Caki2 (cell line): Measurements from ENCODE around the gene MARK1. TPM values are rescaled to one million over a fixed set of nuclear protein-coding genes. Genes with fewer than 3 reads are reported as not detected.

Experiments used
- DNase-seq: peaks from one replicate; pipeline ENCODE4 v3.0.0-alpha.2; 2015; ENCODE audit warnings: low read depth
- in situ Hi-C: cut with HindIII; loops from 2 replicates; pipeline ENCODE4 v1.10.0; 2016; ENCODE audit warnings: low sequenced_read_pairs, low pct_unique_long_range_greater_than_20kb, mixed read lengths
- total RNA-seq: library from RNA; depleted of rRNA; stranded (reverse); fragments of >200 nt; shearing (Covaris generic); gene quantifications from 2 replicates; pipeline ENCODE4 v1.2.3, GENCODE V29; 2014; ENCODE audit warnings: low replicate concordance; rRNA removed

The MARK1 gene
- total RNA-seq, 1 experiment from 2014 or later: 1.1 TPM

DNA sequence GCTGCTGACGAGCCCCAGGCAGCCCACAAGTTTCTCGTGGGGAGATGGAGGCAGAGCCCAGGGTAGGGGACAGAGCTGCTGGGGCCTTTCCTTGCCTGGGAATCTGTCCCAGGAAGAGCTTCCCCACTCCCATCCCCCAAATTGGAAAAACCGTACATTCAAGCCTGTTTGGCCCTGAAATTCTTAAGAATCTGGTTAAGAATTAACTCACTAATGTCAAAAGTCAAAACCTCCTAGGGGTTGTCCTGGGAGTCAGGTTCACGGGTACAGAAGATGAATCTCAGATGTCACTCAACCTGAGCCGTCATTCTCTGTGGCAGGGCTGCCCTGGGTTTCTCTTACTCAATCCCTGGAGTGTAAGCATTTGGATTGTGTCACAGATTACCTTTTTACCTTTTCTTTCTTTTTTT is 170.7 kb downstream of the MARK1 start:
- DNase-seq: no peak
- in situ Hi-C loops: no loop called here

DNA sequence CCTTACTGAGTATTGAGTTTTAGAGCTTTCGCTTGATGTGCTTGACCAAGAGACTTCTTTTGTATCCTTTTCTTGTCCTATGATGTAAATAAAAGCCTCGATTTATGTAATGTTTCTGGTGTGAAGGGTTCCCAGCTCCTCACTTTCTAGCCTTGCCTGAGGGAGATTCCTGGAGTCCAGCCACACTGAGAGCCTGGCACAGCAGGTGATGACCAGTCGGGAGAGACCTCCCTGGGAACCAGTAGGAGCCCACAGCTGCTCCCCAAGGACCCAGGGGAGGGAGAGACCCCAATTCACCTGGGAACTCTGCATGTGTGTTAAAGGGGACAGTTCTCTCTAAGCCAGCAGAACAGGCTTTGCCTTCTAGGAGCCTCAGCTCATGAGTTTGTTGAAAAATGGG is 171.1 kb downstream of the MARK1 start:
- DNase-seq: no peak
- in situ Hi-C loops: no loop called here

DNA sequence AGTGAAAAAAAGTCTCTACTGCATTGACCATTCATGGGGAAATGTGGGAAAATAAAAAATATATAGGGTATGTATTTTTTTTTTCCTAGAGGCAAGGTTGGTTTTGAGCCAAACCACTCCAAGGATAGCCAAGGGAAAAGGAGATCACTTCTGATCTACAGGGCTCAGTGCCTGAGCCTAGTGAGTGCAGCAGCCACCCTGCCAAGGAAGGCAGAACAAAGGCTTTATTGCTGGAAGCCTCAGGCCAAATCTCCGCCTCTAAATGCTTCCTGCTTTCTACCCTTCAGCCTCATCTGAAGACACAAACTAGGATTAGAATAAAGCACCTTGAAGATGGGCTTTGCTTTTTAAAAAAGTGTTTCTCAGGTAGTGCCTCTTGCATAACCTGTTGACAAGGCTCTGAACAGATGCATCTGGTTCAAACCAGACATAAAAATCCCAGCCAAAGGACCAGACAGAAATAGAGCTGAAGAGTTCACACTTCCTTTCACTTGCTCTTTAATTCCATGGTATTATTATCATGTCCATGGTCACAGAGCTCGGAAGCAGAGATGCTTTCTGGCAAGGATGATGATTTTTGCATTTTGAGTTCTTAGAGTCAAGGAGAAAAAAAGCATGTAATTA is 172.7 kb downstream of the MARK1 start:
- no peak for DNase-seq
- in situ Hi-C loops: no loop called here

- in situ Hi-C loops: no loop called here
- DNase-seq: no peak
These were observed 174.0 kb downstream of the MARK1 start for GRCh38 chr1:220701974-220702373.

DNA sequence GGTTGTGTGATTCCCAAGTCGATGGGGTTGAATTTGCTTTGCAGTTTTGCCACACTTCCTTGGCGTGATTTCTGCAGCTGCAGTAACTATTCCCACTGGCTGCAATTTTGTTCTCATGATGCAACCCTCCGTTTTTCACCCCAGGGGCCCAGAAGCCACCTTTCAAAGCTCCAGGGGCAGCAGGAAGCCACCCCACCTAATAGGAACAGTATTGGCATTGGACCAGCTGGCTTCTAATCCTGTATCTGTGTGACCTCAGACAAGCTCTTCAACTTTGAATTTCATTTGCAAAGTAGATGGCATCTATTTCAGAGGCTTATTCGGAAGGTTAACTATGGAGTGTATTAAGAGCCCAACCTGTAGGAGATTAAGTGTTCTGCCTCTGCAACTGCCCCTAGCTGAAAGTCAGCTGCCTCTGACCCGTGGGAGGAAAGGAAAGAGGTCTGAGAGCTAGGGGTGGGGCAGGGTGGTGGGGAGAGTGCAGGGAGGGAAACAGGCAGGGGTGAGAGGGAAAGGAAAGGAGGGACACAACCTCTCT is 174.9 kb downstream of the MARK1 start:
- no peak for DNase-seq
- in situ Hi-C loops: no loop called here

DNA sequence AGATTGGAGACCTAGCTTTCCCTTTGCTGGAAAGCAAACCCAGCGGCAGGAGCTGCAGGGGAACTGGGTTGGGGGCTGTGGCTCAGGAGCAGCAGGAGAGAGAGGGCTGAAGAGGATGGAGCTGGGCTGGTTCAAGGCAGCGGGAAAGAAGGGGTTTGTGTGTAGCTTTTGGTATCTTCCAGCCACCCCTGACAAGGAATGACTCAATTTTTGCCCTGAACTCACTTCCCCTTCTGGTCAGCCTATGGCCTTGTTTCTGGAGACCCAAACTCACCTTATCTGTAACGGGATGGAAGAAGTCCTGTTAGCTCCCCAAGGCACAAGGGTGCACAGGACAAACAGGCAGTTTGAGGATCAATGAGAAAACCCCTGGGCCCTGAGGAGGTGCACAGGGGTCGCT is 175.4 kb downstream of the MARK1 start:
- no peak for DNase-seq
- in situ Hi-C loops: no loop called here

DNA sequence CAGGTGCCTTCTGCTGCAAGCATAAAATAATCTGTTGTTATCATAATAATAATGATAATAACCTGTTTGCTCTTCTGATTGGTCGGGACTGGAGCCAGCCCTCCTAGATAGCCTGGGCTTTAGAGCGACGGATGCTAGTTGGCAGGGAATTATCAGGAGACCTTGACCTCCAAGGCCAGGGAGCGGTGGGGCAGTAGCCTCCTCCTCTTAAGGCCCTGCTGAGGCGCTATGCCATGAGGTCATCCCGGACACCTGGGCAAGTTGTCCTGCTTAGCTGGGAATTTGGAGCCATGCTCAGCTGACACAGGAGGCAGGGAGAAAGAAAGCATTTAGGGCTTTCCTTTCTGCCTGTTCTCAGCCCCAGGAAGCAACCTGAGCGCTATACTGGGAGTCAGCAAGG is 177.8 kb downstream of the MARK1 start:
- in situ Hi-C loops: no loop called here
- DNase-seq: no peak

GRCh38 chr1:220706480-220706879 is 178.5 kb downstream of the MARK1 start:
- in situ Hi-C loops: no loop called here
- no peak for DNase-seq

GRCh38 chr1:220707160-220707559 is 179.2 kb downstream of the MARK1 start:
- in situ Hi-C loops: no loop called here
- no peak for DNase-seq

DNA sequence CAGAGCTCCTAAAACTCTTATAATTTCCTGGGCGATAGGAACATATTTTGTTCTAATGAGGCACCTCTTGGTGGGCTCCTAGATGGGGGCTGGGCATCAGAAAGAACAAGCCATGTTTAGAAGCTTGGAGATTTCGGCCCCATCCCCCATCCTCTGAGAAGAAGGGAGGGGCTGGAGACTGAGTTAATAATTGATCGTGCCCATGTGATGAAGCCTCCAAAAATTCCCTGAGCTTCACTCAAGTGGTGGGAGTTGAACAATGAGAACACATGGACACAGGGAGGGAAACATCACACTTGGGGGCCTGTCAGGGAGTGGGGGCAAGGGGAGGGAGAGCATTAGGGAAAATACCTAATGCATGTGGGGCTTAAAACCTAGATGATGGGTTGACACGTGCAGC is 180.3 kb downstream of the MARK1 start:
- no peak for DNase-seq
- in situ Hi-C loops: no loop called here

DNA sequence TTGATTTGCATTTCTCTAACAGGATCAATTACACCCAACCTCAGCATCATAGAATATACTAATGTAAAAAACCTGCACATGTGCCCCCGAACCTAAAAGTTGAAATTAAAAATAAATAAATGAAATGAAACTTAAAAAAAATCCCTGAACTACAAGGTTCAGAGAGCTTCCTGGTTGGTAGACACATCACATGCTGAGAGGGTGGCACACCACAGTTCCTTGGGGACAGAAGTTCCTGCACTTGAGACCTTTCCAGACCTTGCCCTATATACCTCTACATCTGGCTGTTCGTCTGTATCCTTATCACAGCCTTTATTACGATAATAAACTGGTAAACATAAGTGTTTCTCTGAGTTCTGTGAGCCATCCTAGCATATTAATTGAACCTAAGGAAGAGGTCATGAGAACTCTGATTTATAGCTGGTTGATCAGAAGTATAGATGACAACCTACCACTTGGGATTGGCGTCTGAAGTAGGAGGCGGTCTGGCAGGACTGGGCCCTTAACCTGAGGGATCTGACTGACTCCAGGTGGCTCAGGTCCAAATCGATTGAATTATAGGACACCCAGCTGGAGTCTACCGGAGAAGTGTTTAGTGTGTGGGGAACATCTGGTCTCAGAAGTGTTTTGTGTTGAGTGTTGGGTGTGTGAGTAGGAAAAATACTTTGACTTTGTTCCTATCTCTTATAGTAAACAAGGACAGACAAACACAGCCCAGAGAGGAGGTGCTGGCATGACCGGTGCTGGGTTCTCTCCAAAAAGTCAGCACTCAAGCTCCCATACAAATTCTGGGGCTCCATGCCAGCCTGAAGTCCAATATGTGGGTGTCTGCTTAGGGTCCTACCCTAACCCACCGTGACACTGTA is 181.2 kb downstream of the MARK1 start:
- in situ Hi-C loops: no loop called here

DNA sequence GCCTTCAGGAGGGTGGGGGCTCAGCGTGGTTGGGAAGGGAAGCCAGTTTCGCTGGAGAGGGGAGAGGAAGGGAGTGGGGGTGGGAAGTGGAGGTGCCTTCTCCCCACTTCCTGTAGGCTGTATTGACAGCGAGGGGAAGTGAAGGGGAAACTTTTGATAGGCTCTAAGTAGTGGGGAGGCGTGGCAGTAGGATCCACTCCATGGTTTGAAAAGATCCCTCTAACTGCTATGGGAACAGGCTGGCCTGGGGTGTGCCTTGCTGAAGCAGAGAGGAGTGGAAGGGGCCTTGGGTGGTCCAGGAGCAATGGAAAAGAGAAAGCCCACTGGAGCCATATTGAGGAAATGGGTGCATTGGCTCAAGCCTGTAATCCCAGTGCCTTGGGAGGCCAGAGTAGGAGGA is 182.4 kb downstream of the MARK1 start:
- in situ Hi-C loops: no loop called here
- DNase-seq: no peak

More for the DNA sequence above, 181.2 kb downstream of the MARK1 start:
- no peak for DNase-seq

DNA sequence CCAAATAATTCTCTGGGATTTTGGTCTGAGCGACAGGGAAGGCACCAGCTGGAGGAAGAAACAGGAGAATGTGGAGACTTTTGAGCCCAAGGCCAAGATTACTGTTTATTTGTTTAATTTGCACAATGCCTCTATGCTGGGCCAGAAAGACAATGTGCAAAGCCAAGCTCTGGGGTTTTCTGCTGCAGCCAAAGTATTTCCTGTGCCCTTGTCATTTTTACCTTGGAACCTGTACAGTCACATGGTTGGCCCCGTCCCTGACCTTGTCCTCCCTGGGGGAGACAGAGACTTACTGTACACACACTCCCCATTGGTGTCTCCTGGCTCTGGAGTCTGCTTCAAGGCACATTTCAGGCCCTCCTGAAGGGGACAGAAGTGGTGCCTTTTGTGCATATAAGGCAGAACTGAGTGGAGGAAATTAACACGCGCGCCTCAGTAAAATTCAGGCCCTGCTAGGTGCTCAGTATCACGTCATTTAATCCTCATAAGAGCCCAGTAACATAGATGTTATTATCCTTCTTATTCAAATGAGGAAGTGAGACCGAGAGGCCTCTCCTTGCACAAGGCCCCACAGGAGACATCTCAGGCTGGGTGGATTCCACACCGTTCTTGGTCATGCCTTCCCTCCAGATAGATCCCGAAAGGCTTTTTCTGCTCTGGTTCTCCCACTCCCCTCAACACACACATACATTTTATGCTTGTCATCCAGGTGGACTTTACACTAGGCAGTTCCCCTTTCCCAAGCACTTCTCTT is 183.3 kb downstream of the MARK1 start:
- in situ Hi-C loops: no loop called here
- no peak for DNase-seq

Other genes with a start within 250 kb of the MARK1 start
- 11.2 and 22.0 TPM in 2 replicates for gene C1orf115, start 162.2 kb downstream of the MARK1 start, total RNA-seq
- gene MTARC2, start 220.2 kb downstream of the MARK1 start, total RNA-seq: 8.7 and 24.4 TPM in 2 replicates